Activated T-cell treated with anti-CD3 and anti-CD28 coated beads, Interleukin-2, amount 50 U/mL, for 4 hours (primary cell): ENCODE results near the gene PELI1. TPM values are rescaled to one million over a fixed set of nuclear protein-coding genes. Genes with fewer than 3 reads are reported as not detected.

ENCODE experiments used
- ATAC-seq, 2 donors: fragments of 200-7000 bp; cut with Tn5 transposase; one replicate each; pipeline ENCODE4 v1.10.0; 2021
- DNase-seq: peaks from one replicate; pipeline ENCODE4 v3.0.0-alpha.2; 2020
- H3K27me3 Mint-ChIP-seq: one replicate; pipeline ENCODE4 v1.8.0; 2021; ENCODE audit warnings: low read depth, mixed read lengths
- H3K36me3 Mint-ChIP-seq: one replicate; pipeline ENCODE4 v1.8.0; 2022; ENCODE audit warnings: mixed read lengths; ENCODE audit not compliant: insufficient read depth
- H3K4me1 Mint-ChIP-seq: one replicate; pipeline ENCODE4 v1.8.0; 2021; ENCODE audit warnings: low read depth, mixed read lengths
- H3K4me3 Mint-ChIP-seq: one replicate; pipeline ENCODE4 v1.8.0; 2021; ENCODE audit warnings: mild to moderate bottlenecking, moderate library complexity, mixed read lengths
- H3K9me3 Mint-ChIP-seq: one replicate; pipeline ENCODE4 v1.8.0; 2021; ENCODE audit warnings: mixed read lengths
- total RNA-seq, 3 donors: library from RNA; stranded (reverse); gene quantifications; one replicate each; pipeline ENCODE4 v1.2.1, GENCODE V29; 2021

The PELI1 gene
- total RNA-seq, 3 donors from 2014 or later: 49.0 to 71.8 (median 68.1) TPM

- H3K9me3 Mint-ChIP-seq: peaks cover 6% of the 10 kb centered on the region
- no peak overlapping the region for H3K4me3 Mint-ChIP-seq
- peaks cover 72% of the 10 kb centered on the region for H3K4me1 Mint-ChIP-seq
- no peaks in the 10 kb centered on the region for H3K27me3 Mint-ChIP-seq
- no peak for ATAC-seq
- DNase-seq: no peak
- peaks cover 30% of the 10 kb centered on the region for H3K36me3 Mint-ChIP-seq
Measured at GRCh38 chr2:64123740-64124139, 20.5 kb downstream of the PELI1 start.

- peaks cover 66% of the 10 kb centered on the region for H3K4me1 Mint-ChIP-seq
- H3K27me3 Mint-ChIP-seq: no peaks in the 10 kb centered on the region
- DNase-seq (no peak), ATAC-seq (no peak)
- H3K9me3 Mint-ChIP-seq: peaks cover 6% of the 10 kb centered on the region
- no peak overlapping the region for H3K4me3 Mint-ChIP-seq
- peaks cover 32% of the 10 kb centered on the region for H3K36me3 Mint-ChIP-seq
Measured at GRCh38 chr2:64122358-64122757, 21.9 kb downstream of the PELI1 start.

- peaks cover 26% of the 10 kb centered on the region for H3K36me3 Mint-ChIP-seq
- no peak for DNase-seq
- H3K9me3 Mint-ChIP-seq: peaks cover 6% of the 10 kb centered on the region
- H3K4me3 Mint-ChIP-seq: no peak overlapping the region
- H3K4me1 Mint-ChIP-seq: peaks cover 61% of the 10 kb centered on the region
- no peak for ATAC-seq
- no peaks in the 10 kb centered on the region for H3K27me3 Mint-ChIP-seq
Measured at GRCh38 chr2:64120928-64121327, 23.3 kb downstream of the PELI1 start.

- Mint-ChIP-seq H3K36me3 (peaks cover 24% of the 10 kb centered on the region), H3K4me1 (peaks cover 65% of the 10 kb centered on the region), H3K9me3 (peaks cover 6% of the 10 kb centered on the region), H3K27me3 (no peaks in the 10 kb centered on the region), H3K4me3 (no peak overlapping the region)
- no peak for ATAC-seq
- DNase-seq: no peak
Measured at GRCh38 chr2:64120008-64120407, 24.2 kb downstream of the PELI1 start.

DNA sequence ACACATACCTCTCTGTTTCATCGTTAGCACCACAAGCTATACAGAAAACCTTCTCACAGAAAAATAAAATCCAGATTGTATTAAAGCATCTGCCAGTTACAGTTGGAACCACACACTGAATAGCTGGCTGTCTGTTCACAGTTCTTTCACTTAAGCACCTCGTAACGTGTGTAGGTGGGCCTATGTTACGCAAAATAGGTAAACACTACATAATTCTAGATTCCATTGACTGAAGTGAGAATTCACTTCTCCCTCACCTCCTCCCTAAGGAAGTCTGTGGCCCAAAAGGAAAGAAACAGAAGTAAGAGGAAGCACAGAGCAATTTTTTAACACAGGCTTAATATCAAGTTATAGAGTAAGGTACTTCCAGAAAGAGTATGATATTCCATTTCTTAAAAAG is 24.9 kb downstream of the PELI1 start:
- ATAC-seq (no peak), DNase-seq (no peak)
- Mint-ChIP-seq H3K36me3 (peaks cover 19% of the 10 kb centered on the region), H3K9me3 (peaks cover 6% of the 10 kb centered on the region), H3K27me3 (no peaks in the 10 kb centered on the region), H3K4me3 (no peak overlapping the region), H3K4me1 (peaks cover 66% of the 10 kb centered on the region)

GRCh38 chr2:64115808-64116598 is 28.2 kb downstream of the PELI1 start:
- Mint-ChIP-seq H3K4me3 (peak overlapping the region; percentile 16), H3K36me3 (peaks cover 4% of the 10 kb centered on the region), H3K27me3 (no peaks in the 10 kb centered on the region), H3K4me1 (peaks cover 66% of the 10 kb centered on the region), H3K9me3 (no peaks in the 10 kb centered on the region)
- ATAC-seq (no peak), DNase-seq (no peak)

- Mint-ChIP-seq H3K36me3 (peaks cover 4% of the 10 kb centered on the region), H3K9me3 (no peaks in the 10 kb centered on the region), H3K4me1 (peaks cover 68% of the 10 kb centered on the region), H3K4me3 (no peak overlapping the region), H3K27me3 (no peaks in the 10 kb centered on the region)
- no peak for DNase-seq
- no peak for ATAC-seq
Measured at GRCh38 chr2:64114912-64115277, 29.3 kb downstream of the PELI1 start.

DNA sequence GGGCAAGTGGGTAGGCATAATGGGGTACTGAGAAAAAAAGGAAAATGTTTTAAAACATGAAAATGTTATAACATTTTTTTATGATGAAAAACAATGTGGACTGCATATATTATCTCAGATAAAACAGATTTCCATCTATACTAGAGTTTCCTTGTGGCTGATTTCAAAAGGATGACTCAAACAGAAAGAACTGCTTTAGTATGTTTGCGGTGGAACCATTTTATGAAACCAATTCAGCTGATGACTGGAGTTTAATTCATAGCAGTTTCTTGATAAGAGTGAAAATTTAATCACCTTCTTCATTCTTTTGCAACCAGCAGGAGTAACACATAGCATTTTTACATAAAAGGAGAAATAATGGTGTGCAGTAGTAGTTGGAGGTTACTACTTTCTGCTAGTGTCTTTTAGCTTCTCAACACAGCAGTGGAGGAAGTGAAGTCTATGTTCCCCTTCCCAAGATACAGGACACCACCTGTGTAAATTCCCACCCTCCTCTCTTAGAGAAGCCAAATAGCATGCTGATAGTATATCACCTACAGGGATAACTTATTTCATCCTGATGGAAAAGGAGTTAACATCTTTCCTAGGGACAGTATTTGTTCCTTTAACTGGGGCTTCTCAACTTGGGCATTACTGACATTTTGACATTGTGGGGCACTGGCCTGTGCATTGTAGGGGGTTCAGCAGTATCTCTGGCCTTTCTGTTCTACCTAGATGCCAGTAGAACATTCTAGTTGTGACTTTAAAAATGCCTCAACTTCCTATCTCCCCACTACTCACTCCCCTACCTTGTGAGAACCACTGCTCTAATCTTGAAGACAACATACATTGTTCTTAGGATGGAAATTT is 29.9 kb downstream of the PELI1 start:
- H3K4me3 Mint-ChIP-seq: peak overlapping the region; percentile 28
- no peaks in the 10 kb centered on the region for H3K9me3 Mint-ChIP-seq
- DNase-seq: no peak
- peaks cover 7% of the 10 kb centered on the region for H3K36me3 Mint-ChIP-seq
- ATAC-seq: peak; percentile 90 to 92
- peaks cover 68% of the 10 kb centered on the region for H3K4me1 Mint-ChIP-seq
- H3K27me3 Mint-ChIP-seq: no peaks in the 10 kb centered on the region

DNA sequence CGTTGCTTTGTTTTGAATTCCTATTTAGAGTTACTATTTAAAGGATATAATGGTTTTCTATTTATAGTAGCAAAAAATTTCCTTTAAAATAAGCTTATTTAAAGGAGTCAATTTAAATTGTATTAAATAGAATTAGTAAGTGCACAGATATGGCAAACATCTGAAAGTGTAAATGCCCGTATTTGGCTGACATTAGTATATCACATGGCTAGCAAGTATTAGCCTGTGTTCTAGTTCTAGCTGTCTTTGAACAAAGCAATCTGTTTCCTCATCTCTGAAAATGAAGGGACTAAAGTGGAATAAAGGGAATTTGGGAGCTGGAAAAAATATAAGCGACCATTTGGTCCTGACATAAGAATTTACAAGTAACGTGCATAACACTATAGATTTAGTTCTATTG is 32.2 kb downstream of the PELI1 start:
- DNase-seq (no peak), ATAC-seq (no peak)
- no peaks in the 10 kb centered on the region for H3K27me3 Mint-ChIP-seq
- H3K9me3 Mint-ChIP-seq: no peaks in the 10 kb centered on the region
- H3K4me3 Mint-ChIP-seq: no peak overlapping the region
- H3K4me1 Mint-ChIP-seq: peaks cover 81% of the 10 kb centered on the region
- peaks cover 19% of the 10 kb centered on the region for H3K36me3 Mint-ChIP-seq

GRCh38 chr2:64111426-64111825 is 32.8 kb downstream of the PELI1 start:
- Mint-ChIP-seq H3K27me3 (no peaks in the 10 kb centered on the region), H3K9me3 (no peaks in the 10 kb centered on the region), H3K4me1 (peaks cover 79% of the 10 kb centered on the region), H3K4me3 (no peak overlapping the region), H3K36me3 (peaks cover 23% of the 10 kb centered on the region)
- ATAC-seq (no peak), DNase-seq (no peak)

DNA sequence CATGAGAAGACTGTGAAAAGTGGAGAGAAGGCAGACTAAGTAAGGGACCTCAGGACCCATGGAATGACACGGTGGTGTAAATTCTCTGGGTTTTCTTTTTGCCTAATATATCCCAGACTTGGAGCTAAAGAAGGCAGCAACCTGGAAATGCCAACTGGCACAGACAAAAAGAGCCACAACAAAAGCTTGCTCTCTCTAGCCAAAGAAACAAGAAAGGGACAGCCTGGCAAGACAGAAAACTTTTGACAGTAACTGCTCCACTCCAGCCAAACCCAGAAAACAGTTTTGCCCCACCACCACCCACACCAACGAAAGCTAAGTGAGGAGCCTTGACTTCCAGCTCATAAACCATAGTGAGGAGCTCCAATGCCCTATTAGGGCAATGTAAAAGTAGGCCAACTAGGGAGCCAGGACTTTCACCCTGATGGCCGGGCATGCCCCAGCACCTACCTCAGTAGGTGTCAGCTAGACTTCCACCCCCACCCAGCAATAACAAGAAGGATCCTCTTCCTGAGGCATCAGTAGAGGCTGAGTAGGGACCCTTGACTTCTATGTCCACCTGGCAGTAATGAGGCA is 35.5 kb downstream of the PELI1 start:
- Mint-ChIP-seq H3K4me1 (peaks cover 74% of the 10 kb centered on the region), H3K27me3 (no peaks in the 10 kb centered on the region), H3K9me3 (no peaks in the 10 kb centered on the region), H3K4me3 (no peak overlapping the region), H3K36me3 (peaks cover 44% of the 10 kb centered on the region)
- DNase-seq (no peak), ATAC-seq (peak; percentile 30 to 33)

- H3K4me1 Mint-ChIP-seq: peaks cover 75% of the 10 kb centered on the region
- H3K4me3 Mint-ChIP-seq: no peak overlapping the region
- no peak for ATAC-seq
- no peaks in the 10 kb centered on the region for H3K27me3 Mint-ChIP-seq
- no peak for DNase-seq
- H3K9me3 Mint-ChIP-seq: no peaks in the 10 kb centered on the region
- H3K36me3 Mint-ChIP-seq: peaks cover 51% of the 10 kb centered on the region
Measured at GRCh38 chr2:64106481-64106880, 37.7 kb downstream of the PELI1 start.

DNA sequence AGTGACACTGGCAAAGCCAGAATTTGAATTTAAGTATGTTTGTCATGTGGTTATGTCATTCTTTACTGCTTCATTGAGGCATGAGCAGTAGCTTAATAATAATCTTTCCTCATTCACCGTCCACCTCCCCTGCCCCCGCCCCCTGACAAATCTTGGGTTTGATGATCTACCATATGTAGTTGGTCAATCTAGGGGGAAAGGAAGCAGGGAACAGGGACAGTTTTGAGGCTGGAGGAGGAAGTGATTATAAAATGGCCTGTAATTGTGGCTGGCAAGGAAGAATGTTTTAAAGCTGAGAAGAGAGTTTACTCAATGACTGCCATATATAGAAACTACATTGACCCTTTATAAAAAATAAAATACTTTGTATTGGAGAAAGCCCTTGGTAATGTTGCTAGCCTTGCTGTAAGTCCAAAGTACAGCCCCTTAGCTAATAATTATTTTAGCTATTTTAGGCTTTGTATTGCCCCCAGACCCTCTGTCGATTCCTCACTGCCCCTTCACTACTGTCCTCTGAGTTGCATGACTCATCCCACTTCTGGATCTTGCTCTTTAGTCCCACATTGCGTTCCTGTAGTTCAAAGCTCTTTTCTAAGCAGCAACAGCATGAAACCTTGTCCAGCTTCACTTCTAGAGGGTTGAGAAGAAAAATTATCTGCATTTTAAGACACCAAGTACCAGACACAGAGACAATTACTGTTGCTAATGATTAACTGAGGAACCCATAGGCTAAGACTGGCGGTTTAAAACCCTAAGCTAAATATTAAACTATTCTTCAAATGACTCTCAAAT is 38.4 kb downstream of the PELI1 start:
- no peaks in the 10 kb centered on the region for H3K27me3 Mint-ChIP-seq
- ATAC-seq: no peak
- peaks cover 74% of the 10 kb centered on the region for H3K4me1 Mint-ChIP-seq
- DNase-seq: no peak
- H3K9me3 Mint-ChIP-seq: no peaks in the 10 kb centered on the region
- H3K4me3 Mint-ChIP-seq: no peak overlapping the region
- H3K36me3 Mint-ChIP-seq: peaks cover 50% of the 10 kb centered on the region

DNA sequence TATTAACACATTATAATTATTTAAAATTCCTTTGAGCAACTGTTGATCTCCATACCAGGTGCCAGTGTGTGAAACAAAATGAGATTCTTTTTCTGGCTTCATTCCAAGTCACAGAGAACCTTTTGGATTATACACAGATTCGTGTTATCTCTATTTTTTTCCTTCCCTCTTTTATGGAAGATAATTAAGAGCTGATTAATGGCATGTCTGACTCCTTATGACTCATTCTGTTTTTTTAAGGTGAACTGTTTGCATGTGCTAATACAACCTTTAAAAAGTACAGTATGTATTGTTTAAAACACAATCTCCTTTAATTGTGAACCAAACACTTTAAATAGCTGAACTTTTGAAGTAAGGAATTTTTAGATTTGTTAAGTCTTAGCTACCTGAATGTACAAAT is 39.3 kb downstream of the PELI1 start:
- Mint-ChIP-seq H3K36me3 (peaks cover 49% of the 10 kb centered on the region), H3K4me1 (peaks cover 73% of the 10 kb centered on the region), H3K9me3 (no peaks in the 10 kb centered on the region), H3K27me3 (no peaks in the 10 kb centered on the region), H3K4me3 (no peak overlapping the region)
- ATAC-seq (no peak), DNase-seq (no peak)
